ENCODE data around the gene CRTAC1.

The CRTAC1 gene

DNA sequence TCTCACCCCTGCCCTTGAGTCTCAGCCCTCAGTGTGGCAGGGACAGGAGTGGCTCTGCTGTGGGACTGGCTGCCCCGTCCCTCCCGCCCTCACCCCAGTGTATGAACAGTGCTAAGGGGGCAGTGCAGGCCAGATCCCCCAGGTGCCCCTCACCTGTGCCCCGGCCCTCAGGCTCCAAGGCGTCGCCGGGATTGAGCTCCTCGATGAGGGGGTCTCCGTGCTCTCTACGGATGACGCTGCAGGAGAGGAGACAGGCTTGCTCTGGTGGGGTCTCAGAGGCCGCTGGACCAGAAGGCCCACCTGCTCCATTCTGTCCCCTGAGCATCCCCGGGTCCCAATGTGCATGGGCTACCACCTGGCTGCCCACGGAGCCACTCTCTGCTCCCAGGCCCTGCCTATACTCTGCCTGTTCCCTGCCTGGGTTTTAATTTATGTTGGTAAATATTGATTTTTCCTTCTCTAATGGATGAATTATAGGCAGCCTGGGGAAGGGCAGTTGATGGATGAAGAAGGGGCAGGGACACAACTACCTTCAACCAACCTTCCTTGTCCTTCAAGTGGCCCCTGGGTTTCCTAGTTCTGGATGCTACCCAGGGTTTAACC, 133.6 kb downstream of the CRTAC1 start:
- DNase-seq (ENCODE audit: low spot score): no peak

DNA sequence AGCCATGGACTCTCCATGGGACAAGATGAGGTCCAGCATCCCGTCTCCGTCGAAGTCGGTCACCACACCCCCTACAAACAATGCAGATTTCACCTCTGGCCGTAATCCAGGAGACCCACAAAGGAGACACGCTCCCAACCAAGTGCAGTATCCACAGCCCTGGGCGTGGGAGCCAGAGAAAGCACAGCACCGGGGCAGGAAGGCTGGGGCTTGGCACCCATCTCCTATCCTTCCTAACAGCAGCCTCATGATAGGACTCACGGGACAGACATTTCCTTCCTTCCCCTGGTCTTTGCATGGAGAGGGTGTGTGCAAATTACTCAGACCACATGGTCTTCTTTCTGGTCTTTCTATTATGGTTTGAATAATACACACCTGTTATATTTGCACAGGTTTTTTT, 134.5 kb downstream of the CRTAC1 start:
- no peak for DNase-seq (ENCODE audit: low spot score)

DNA sequence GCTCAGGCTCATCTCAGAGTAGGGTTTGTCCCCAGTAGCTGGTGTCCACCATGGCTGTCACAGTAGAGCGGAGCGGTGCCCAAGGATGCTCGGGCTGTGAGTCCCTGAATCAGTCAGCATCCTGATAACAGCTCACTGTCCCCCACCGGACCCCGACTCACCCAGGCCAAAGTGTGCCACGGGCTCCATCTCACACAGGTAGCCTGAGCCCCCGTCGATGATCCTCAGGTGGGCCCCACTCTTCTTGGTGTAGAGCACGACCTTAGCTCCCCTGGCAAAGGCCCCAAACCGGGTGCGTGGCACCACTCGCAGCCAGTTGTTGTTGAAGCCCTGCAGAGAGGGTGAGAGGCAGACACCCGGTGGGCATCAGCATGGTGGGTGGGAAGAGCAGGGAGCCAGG, 135.3 kb downstream of the CRTAC1 start:
- no peak for DNase-seq (ENCODE audit: low spot score)

DNA sequence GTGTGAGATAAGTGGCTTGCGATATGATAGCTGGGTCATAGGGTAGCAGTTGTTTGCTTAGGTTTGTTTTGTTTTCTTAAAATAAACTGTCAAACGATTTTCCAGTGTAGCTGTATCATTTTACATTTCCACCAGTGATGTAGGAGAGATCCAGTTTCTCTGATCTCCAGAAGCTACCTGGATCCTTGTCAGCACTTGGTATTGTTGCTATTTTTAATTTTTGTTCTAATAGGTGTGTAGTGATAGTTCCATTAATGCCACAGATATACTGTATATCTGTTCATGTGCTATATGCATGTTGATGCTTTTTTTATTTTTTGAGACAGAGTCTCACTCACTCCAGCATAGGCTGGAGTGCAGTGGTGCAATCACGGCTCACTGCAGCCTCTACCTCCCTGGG, 136.3 kb downstream of the CRTAC1 start:
- no peak for DNase-seq (ENCODE audit: low spot score)

DNA sequence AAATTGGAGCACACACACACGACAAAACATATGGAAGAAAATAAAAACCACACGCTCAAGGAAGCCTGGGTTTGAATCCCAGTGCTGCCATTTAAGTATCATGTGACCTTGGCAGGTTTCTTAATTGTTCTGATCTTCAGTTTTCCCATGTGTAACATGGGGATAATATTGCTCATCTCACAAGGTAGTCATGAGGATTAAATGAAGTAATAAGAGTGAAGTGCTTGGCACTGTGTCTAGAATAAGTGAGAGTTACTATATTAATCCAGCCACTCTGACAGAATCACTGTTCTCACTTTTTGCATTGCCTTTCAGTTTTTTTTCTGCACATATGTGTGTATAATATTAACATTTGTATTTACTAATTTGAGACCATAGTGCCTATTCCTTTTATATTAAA, 137.5 kb downstream of the CRTAC1 start:
- DNase-seq (ENCODE audit: low spot score): no peak

DNA sequence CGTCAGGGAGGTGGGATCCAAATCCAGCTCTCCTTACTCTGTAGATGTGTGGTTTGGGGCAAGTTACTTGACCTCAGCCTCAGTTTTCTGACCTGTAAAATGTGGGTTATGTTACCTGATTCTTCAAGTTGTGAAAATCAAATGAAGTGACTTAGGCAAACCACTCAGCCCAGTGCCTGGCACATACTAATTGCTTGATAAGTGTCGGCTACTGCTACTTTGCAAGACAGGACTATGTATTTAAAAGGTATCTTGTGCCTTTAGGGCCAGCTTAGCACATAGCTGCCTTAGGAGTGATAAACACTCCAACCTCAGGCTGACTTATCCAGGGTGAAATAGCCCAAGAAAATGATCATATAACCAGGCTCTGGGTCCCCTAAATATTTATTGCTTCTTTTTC, 137.9 kb downstream of the CRTAC1 start:
- no peak for DNase-seq (ENCODE audit: low spot score)

DNA sequence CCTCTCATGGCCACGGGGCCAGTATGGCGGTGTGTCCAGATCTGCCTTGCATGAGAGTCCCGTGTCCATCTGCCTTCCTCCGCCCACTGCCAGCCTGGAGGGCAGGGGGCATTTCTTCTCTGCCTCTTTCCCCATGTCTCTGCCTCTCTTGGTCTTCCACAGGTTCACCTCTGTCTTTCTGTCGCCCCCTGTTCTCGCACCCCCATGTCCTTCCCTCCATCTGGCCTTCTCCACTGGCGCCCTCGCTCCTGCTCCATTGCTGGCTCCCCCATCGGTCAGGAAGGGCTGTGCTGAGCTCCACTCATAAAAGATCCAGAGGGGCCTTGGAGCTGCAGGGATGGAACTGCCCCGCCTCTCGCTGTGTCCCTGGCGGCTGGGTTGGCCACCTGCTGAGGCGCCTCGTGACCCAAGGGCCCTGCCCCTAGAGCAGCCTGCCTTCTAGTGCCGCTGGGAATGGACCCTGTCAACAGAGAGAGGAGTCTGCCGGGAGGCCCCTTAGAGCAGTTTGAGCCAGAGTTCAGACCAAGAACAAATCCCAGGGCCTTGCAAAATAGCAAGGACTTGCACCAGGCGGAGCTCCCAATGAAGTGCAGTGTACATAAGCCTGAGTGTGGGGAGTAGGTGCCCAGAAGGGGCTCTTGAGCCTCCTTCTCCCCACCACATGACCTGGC, 138.8 kb downstream of the CRTAC1 start:
- DNase-seq (ENCODE audit: low spot score): no peak

DNA sequence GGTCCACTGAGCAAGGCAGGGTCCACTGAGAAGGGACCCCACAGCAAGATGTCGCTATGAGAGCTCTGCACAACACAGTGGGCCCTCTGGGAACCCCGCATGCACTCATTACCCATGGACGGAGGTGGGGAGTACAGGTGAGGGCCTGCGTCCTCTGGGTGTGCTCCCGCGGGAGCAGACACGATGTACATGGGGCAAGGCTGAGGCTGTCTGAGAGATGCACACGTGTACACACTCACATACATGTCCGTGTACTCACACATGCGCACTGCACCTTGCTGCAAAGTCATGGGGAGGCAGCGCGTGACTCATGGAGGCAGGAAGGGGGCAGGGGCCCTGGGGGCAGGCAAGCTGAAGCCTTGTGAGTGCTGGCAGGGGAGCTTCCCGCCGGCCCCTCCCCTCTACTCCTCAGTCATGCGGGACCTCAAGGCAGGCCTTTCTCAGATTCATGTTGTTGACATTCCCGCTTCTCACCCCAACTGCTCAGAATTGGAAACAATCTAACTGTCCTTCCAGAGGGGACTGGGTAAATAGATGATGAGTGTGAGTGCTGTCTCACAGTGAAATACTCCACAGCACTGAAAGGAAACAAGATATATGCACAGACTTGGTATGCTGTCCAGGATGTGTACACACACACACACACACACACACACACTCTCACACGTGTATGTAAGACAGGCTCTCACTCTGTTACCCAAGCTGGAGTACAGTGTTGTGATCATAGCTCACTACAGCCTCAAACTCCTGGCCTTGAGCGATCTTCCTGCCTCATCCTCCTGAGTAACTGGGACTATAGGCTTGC, 140.8 kb downstream of the CRTAC1 start:
- DNase-seq (ENCODE audit: low spot score): no peak

DNA sequence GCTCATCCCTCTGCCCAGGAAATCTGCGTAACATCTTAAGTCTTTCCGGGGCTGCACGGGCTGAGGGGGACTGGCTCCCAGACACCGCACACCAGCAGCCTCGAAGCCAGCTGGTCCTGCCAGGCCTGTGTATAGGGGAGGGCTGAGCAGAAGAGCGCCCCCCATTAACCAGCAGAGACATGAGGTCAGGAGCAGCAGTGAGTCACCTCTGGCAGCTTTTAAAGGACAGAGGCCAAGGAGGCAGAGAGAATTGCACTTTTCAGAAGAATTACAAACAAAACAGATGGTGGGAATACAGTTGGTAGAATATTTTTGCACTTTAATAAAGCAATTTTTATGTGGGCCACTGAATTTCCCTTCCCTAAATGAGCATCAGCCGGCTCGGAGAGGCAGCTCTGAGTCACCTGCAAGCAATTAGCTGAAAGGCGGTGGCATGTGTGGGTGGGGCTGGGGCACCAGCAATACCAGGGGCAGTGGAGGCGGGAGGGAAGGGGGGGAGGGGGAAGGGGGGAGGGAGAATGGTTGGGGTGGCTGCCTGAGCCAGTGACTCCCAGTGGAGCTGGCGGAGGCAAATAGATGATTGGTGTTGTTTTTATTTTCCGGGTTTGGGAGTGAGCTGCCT, 141.7 kb downstream of the CRTAC1 start:
- no peak for DNase-seq (ENCODE audit: low spot score)

DNA sequence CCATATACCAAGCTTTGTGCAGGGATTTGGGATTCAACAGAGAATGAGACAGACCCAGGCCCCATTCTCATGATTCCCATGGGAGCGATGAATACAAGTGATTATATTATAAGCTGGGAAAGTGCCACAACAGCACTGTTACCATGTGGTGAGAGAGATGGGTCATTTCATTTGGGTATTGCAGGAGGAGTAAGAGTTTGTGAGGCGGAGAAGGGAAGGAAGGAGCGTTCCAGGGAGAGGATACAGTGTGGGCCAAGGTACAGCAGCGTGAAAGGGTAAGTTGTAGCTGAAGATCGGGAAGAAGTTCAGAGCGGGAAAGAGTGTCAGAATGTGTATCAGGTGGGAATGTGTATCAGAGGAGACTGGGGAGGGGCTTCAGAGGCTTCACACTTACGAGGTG, 142.3 kb downstream of the CRTAC1 start:
- DNase-seq (ENCODE audit: low spot score): no peak

DNA sequence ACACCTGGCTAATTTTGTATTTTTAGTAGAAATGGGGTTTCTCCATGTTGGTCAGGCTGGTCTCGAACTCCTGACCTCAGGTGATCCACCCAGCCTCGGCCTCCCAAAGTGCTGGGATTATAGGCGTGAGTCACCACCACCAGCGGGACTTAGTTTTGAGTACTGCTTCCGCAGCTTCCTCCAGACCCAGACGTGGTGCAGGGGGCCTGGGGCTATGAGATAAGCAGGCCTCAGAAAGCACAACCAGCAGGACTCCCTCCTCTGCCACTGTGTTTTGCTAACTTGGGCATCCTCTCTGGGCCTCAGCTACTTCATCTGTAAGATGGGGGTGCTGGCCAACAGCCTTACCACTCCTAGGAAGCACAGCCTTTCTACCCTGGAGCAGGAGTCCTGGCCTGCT, 143.0 kb downstream of the CRTAC1 start:
- no peak for DNase-seq (ENCODE audit: low spot score)

DNA sequence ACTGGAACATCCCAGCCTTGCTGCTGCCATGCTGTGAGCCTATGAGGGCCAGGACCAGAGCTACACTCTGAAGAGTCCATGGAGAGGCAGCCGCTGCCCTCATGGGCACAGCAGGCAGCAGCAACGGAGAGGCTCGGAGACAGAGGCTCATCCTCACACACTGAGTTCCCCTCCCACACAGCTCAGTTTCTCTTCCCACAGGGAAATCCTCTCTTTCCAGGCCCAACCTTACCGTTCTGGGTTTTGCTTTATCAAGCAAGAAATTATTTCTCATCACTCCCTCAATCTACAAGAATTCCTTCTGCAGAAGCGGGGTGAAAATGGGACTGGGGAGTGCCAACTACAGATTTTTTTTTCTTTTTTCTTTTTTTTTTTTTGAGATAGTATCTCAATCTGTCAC, 144.1 kb downstream of the CRTAC1 start:
- no peak for DNase-seq (ENCODE audit: low spot score)

DNA sequence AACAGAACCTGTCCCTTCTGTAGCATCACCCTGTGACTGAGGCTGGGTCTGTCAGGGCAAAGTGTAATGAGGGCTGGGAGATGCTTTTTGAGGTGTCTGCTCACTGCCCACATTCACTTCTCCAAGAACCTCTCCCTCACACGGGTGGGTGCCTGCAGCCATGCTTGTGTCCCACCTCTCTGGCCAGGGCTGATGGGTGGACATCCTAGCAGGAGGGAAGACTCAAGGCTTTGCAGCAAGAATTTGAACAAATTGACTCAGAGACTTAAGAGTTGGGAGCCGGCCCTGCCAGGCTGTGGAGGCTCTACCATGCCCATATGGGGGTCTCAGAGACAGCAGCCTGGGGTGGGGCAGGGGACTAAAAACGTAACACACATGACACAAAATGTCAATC, 147.3 kb downstream of the CRTAC1 start:
- no peak for DNase-seq (ENCODE audit: low spot score)

DNA sequence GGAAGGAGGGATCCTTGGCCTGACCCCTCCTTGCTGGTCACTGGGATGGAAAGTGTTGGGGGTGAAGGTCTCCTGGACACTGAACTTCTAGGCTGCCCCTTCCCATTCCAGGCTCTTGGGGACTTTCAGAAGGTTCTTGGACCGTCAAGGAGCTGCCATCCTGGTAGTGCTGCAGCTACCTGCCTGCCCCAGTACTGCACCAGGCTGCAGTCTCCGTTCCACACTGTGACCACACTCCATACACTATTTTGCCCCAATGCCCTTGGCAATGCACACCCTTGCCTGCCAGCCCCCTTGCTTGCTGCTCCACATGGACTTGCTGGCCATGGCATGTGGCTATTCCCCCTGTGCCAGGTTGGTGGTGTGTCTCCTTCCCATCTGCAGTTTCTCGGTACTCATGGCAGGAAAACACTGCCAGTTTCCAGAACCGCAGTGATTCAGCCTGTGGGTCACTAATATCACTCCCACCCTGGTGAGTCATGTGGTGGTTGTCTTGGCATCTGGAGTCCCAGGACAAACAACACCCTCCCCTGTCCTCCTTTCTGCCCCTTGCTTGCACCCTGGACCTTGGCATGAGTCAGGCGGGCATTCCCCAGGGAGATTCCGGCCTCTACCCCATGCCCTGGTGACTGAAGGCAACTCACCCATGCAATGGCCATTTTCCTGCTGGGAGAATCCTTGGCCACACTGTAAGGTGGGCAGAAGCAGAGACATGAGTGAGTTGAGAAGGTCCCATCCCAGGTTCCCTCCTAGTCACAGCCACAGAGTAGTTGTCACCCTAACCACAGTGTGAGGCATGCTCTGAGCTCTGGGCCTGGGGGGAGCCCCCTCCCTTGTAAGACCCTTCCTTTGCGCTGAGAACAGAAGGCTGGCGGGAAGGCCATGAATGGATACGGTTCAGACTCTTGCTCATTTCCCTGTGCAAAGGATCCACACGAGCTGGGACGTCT, 148.0 kb downstream of the CRTAC1 start:
- DNase-seq (ENCODE audit: low spot score): no peak

DNA sequence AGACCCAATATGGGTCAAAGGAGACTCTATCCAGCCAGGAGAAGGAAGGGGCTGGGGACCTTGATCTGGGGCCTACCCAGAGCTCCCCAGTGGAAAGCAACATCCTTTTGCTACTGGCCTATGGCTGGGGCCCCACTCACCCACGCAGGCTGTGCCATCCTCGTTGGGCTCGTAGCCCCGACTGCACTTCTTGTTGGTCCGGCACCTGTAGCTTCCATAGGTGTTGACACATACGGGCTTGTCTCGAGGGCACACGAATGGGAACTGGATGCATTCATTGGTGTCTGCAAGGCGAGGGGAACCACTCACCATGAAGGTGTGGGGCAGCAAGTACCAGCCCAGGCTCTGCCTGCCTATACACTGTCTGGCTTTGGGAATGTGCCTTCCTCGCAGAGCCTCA, 150.3 kb downstream of the CRTAC1 start:
- DNase-seq (ENCODE audit: low spot score): no peak

DNA sequence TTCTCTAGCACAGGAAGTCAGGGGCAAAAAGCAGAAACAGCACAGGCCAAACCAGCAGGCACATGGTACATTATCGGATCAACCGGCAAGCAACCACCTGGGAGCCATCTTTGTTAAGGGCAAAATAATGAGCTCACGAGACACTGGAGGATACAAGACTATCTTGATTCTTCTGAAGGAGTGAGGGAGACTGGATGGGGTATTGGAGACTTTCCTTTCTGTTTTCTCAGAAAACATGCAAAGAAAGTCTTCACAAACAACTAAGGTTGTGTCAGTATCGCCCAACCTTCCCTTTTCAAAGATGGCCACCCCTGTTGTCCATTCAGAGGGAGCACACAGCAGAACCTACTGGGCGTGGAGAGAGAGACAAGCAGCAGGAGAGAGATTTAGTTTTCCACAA, 151.2 kb downstream of the CRTAC1 start:
- no peak for DNase-seq (ENCODE audit: low spot score)

DNA sequence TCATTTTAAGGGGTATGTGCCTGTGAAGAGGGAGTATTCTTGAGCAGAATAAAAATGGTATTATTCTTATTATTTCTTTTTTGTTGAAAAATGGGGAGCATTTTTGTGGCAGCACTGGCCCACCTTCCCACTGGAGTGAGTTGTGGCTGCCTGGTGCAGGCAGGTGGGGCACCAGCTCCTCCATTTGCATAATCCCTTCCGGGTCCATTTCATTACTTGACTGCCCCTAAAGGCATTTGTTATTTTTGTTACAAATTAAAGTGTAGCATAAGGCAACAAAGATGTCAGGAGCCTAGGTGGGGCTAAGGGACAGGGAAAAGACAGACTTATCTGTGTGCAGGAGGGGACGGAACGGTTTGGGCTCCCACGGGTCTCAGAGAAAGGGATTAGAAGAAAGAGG, 154.0 kb downstream of the CRTAC1 start:
- DNase-seq (ENCODE audit: low spot score): no peak

DNA sequence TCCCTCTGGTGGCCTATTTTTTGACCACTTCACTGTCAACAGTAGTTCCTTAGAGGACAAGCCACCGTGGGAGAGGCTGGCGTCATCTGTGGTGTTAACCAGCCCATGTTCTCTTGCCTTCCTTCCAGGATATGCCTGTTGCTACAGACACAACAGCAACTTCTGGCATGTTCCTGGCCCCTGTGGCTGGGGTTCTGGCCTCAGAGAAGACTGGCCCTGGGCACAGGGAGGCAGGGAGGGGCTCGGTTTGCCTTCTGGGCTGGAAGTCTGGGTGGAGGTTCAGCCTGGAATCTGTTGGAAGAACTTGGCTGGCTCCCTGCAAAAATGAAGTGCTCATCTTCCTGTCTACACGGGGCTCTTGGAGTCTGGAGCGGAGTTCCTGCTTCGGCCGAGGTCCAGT, 155.0 kb downstream of the CRTAC1 start:
- DNase-seq (ENCODE audit: low spot score): no peak

DNA sequence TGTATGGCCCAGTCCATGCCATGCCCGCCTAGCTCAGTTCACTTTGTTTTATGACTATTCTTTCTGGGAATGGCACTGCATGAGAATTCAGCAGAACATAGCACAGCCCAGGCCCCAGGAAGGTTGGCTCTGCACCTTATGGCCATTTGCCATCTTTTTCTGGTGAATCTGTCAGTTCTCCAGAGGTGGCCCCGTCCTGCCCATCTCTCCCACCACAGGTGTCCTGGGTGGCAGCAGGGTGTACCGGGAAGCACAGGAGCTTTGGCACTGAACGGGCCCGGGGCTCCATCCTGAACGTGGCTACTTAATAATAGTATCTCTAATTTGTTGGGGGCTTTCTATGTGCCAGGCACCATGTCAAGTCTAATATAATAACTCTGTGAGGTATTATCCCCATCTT, 156.1 kb downstream of the CRTAC1 start:
- no peak for DNase-seq (ENCODE audit: low spot score)

DNA sequence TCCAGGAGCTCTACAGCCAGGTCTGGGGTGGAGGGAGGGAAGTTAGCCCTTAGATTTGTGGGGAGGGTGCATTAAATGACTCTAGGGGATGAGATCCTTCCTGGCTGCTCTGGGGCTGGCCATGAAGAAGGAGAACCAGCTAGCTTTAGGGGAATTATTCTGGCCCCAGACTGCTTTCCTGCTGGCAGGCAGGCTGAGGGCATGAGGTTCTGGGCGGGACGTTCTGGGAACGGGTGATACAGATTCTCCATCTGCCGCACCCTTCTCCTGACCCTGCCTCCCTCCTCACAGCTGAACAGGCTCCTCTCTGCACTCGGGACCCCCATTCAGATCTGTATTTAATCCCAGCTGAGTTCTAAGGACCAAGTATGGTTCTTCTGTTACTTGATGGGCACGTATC, 156.9 kb downstream of the CRTAC1 start:
- DNase-seq (ENCODE audit: low spot score): no peak

DNA sequence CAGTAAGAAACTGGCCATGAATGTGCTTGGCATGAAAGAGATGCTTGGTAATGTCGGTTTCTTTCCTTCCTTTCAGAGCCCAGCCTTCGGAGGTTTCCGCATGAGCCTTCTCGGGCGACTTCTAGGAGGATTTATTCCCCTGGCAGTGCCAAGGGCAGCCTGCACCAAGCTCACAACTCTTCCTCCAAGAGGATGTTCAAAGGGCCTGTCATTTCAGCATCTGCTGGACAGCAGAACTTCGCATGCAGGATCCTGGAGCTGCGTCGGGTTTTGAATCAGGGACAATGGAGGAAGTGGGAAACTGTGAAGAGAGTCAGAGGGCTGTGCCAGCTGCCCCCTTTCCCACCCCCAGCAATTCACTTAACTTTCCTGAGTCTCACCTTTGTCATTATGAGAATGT, 159.4 kb downstream of the CRTAC1 start:
- DNase-seq (ENCODE audit: low spot score): no peak

Measured in D341Med (cell line).